Activated CD8-positive, alpha-beta T cell treated with anti-CD3 and anti-CD28 coated beads for 36 hours (primary cell): Measurements from ENCODE around the gene PLAC9. TPM values are rescaled to one million over a fixed set of nuclear protein-coding genes. Genes with fewer than 3 reads are reported as not detected.

ENCODE experiments used
- ATAC-seq: fragments of 200-7000 bp; cut with Tn5 transposase; one replicate; pipeline ENCODE4 v1.10.0; 2021; ENCODE audit warnings: mild to moderate bottlenecking, moderate library complexity
- CTCF ChIA-PET: fragments of 350-600 bp; sonication (Branson Sonifier 250); formaldehyde crosslinking; loops from one replicate; lab custom pipeline; 2021; ENCODE audit warnings: antibody characterized with exemption; lab: Charles Lee
- POLR2A ChIA-PET: fragments of 350-600 bp; sonication (Branson Sonifier 250); formaldehyde crosslinking; loops from one replicate; lab custom pipeline; 2021; ENCODE audit warnings: antibody characterized with exemption; lab: Charles Lee
- DNase-seq: peaks from one replicate; pipeline ENCODE4 v3.0.0-alpha.2; 2020
- H3K27ac Mint-ChIP-seq: one replicate; pipeline ENCODE4 v1.8.0; 2021; ENCODE audit warnings: mild to moderate bottlenecking, mixed read lengths
- H3K27me3 Mint-ChIP-seq: one replicate; pipeline ENCODE4 v1.8.0; 2021; ENCODE audit warnings: mixed read lengths
- H3K36me3 Mint-ChIP-seq: one replicate; pipeline ENCODE4 v1.8.0; 2021; ENCODE audit warnings: low read depth, mixed read lengths
- H3K4me1 Mint-ChIP-seq: one replicate; pipeline ENCODE4 v1.8.0; 2021; ENCODE audit warnings: low read depth, mixed read lengths
- H3K4me3 Mint-ChIP-seq: one replicate; pipeline ENCODE4 v1.8.0; 2021; ENCODE audit warnings: mild to moderate bottlenecking, moderate library complexity, mixed read lengths
- H3K9me3 Mint-ChIP-seq: one replicate; pipeline ENCODE4 v1.8.0; 2021; ENCODE audit warnings: mixed read lengths
- intact Hi-C: fragments of 100-400 bp; cut with micrococcal nuclease; formaldehyde crosslinking; loops from one replicate; pipeline ENCODE4 v1.10.0; 2022
- total RNA-seq, 2 experiments: library from RNA; stranded (reverse); gene quantifications; one replicate each; pipeline ENCODE4 v1.2.3, GENCODE V29; 2021
- TF ChIP-seq, protein P1 (sequence below): fragments of 200-600 bp; IDR thresholded peaks from one replicate; pipeline ENCODE4 v1.8.0; 2022; ENCODE audit warnings: antibody characterized with exemption, mild to moderate bottlenecking

Gene PLAC9
- total RNA-seq, 2 experiments from 2014 or later, result not detected

DNA sequence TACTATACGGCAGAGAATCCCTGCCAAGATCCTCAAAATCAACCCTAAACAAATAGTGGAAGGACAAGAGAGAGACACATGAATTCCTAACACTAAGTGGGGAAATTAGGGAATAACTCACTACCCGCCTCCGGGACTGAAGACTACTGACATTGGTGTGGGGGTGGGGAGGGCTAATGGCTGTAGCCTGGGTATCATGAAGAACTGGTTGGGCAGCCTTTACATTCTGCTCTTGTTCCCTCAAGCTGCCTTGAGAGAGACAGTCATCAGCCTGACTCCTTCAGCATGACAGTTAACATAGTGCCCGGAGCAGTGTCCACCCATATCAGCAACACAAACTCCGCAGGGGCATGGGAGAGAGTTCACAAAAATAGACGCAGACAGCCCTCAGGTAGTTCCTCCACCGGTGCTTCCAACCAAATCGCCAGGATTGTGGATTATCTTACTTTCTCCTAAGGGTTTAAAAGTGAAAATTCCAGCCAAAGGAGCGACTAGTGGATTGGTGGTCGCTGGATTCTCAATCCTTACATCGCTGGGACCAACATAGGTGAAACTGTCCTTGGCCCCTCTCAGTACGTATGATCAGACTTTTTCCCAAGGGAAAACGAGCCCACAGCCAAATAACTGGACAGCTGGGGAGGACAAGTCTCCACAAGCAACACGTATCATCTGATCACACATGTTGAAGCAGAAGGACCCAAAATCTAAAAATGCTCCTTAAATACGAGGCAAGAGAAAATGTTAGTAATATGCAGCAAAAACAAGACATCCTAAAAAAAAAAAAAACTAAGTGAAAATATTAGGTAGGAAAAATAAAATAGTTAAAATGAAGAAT is 31.5 kb upstream of the PLAC9 start:
- H3K27ac Mint-ChIP-seq, result no peak overlapping the region
- DNase-seq (no peak), ATAC-seq (no peak)
- ChIA-PET CTCF (interaction anchor here (0.6 kb wide), 1 partner anchor 42 kb away, joined by 3 read pairs; no protein-coding TSS in a partner anchor), POLR2A (no interaction called here)
- no peaks in the 10 kb centered on the region for H3K9me3 Mint-ChIP-seq
- H3K4me3 Mint-ChIP-seq, result no peak overlapping the region
- intact Hi-C loops, result no loop called here
- H3K4me1 Mint-ChIP-seq, result no peaks in the 10 kb centered on the region
- H3K27me3 Mint-ChIP-seq, result peaks cover 1% of the 10 kb centered on the region
- TF ChIP-seq, protein P1, sequence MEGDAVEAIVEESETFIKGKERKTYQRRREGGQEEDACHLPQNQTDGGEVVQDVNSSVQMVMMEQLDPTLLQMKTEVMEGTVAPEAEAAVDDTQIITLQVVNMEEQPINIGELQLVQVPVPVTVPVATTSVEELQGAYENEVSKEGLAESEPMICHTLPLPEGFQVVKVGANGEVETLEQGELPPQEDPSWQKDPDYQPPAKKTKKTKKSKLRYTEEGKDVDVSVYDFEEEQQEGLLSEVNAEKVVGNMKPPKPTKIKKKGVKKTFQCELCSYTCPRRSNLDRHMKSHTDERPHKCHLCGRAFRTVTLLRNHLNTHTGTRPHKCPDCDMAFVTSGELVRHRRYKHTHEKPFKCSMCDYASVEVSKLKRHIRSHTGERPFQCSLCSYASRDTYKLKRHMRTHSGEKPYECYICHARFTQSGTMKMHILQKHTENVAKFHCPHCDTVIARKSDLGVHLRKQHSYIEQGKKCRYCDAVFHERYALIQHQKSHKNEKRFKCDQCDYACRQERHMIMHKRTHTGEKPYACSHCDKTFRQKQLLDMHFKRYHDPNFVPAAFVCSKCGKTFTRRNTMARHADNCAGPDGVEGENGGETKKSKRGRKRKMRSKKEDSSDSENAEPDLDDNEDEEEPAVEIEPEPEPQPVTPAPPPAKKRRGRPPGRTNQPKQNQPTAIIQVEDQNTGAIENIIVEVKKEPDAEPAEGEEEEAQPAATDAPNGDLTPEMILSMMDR, result no peak
- no peaks in the 10 kb centered on the region for H3K36me3 Mint-ChIP-seq

DNA sequence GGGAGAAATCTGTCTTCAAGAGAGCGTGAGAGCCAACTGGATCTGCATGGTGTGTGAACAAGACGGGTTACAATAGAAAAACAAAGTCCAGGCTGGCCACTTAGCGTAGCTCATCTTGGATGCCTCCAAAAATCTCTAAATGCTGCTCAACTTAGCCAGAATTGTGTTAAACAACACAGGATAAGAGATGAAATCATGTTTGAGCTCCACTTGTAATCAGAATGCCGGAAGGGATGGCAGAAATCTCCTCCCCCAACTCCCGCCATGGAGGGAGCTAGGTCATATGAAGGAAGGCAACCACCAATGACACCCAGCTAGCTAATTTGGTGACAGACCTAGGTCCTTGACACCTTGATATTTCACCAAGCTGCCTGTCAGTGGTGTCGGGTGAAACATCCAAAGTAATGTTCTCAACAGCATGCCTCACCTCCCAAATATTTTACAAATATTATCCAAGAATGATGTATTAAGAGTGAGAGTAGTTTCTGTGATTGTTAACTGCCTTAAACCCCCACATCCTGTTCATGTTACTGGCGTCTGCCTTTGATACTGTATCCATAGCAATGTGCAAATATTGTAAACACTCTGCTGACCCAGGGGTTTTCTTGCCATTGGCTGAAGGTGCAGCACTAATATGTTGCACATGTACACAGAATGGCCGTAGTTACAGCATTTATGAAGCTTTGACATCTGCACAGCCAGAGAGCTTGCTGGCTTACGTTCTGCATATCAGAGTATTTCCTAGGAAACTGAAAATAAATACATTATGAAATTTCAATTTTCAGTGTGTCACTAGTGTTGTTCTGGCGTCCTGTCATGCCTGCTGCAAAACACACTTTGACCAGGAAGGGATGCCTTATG is 28.2 kb upstream of the PLAC9 start:
- ChIA-PET POLR2A (no interaction called here), CTCF (no interaction called here)
- intact Hi-C loops, result no loop called here
- H3K27me3 Mint-ChIP-seq, result no peaks in the 10 kb centered on the region
- H3K4me3 Mint-ChIP-seq, result no peak overlapping the region
- TF ChIP-seq, protein P1, result no peak
- no peak for DNase-seq
- peak; percentile 42 for ATAC-seq
- H3K4me1 Mint-ChIP-seq, result no peaks in the 10 kb centered on the region
- peaks cover 2% of the 10 kb centered on the region for H3K36me3 Mint-ChIP-seq
- H3K9me3 Mint-ChIP-seq, result peaks cover 13% of the 10 kb centered on the region
- no peak overlapping the region for H3K27ac Mint-ChIP-seq

DNA sequence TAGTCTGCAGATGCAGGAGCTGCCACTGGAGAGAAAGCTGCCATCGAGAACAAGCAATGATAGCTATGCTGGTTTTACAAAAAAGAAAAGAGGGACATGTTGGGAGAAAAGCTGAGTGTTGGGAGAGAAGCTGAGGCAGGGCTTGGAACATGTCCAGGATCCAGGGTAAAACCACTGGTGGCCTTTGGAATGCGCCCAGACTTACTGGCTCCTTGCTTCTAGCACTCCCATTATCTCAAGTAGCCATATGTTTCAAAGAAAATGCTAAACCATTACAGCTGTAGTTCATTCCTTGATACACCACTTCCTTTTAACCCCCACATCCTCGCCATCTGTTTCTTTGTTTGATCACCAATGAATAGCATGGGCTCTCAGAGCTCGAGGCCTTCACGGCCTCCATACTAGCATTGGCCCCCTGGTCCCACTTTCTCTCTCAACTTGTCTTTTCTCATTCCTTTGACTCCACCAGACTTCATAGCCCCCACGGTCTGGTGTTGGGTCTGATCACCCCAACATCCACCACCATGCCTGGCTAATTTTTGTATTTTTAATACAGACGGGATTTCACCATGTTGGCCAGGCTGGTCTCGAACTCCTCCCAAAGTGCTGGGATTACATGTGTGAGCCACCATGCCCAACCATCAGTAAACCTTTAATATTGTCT is 23.8 kb upstream of the PLAC9 start:
- TF ChIP-seq, protein P1, result no peak
- Mint-ChIP-seq H3K9me3 (peaks cover 18% of the 10 kb centered on the region), H3K27me3 (no peaks in the 10 kb centered on the region), H3K4me3 (no peak overlapping the region), H3K4me1 (no peaks in the 10 kb centered on the region), H3K27ac (no peak overlapping the region), H3K36me3 (peaks cover 3% of the 10 kb centered on the region)
- intact Hi-C loops, result no loop called here
- peak; percentile 6 for DNase-seq
- POLR2A ChIA-PET, result no interaction called here
- no peak for ATAC-seq
- CTCF ChIA-PET, result interaction anchor here (0.9 kb wide), 1 partner anchor 18 kb away, joined by 3 read pairs; no protein-coding TSS in a partner anchor

DNA sequence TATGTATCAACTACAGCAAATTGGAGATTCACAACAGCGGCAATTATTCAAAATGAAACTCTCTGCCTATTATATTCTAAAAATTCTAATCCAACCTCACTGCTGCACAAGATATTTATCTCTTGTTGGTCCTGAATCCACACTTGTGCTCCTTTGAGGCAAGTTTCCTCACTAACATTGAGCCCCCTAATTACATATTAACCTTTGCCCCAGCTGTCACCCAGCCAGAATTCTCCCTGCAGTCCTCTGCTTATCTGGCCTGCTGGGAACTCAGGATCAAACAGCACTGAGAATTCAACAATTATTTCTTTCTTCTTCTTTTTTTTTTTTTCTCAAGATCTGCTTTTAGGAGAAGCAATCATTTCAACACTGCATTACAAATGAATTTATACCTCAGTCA is 21.5 kb upstream of the PLAC9 start:
- H3K27ac Mint-ChIP-seq, result no peak overlapping the region
- DNase-seq, result no peak
- no peaks in the 10 kb centered on the region for H3K27me3 Mint-ChIP-seq
- intact Hi-C loops, result no loop called here
- ChIA-PET CTCF (no interaction called here), POLR2A (no interaction called here)
- H3K4me3 Mint-ChIP-seq, result no peak overlapping the region
- no peak for ATAC-seq
- peaks cover 3% of the 10 kb centered on the region for H3K36me3 Mint-ChIP-seq
- peaks cover 18% of the 10 kb centered on the region for H3K9me3 Mint-ChIP-seq
- TF ChIP-seq, protein P1, result no peak
- H3K4me1 Mint-ChIP-seq, result no peaks in the 10 kb centered on the region
